GM21526 (cell line): ENCODE measurements around the gene ZMIZ1.

Experiments
- ATAC-seq: cut with Tn5 transposase; IDR thresholded peaks from one replicate; pipeline ENCODE4 v1.9.1; 2021; ENCODE audit warnings: moderate library complexity; ENCODE audit not compliant: unreplicated experiment, low FRiP score

Gene ZMIZ1

DNA sequence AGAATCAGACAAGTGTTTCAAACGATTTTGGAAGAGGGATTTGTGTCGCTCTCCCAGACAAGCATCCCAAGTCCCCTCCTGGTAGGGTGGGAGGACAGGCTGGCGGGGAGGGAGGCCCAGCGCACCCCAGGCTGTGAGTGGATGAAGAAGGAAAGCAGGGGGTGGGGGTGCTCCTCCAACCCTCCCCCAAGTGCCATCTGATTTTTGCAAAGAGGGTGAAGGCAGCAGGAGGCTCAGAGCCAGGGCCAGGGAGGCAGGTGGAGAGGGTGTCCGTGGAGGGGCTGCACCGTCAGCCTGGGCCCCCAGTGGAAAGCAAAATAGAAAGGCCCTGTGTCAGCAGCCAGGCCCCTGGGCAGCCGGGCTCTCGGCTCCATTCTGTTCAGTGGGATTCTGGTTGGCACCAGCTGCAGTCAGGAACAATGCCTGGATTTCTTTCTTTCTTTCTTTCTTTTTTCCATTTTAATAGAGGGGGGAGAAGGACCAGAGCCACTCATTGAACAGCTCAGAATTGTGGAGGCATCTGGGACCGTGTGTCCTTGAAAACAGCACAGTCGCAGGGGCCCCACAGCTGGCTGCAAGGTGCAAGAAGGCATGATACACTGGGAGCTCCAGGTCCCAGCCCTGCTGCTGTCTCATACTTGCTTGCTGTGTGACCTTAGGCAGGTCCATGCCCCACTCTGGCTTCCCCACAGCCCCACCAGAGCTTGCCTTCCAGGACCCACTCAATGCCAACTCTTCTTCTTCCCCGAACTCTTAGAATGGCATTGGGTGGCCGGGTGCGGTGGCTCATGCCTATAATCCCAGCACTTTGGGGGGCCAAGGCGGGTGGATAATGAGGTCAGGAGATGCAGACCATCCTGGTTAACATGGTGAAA lies 7.1 kb upstream of the ZMIZ1 start:
- ATAC-seq, result no peak

DNA sequence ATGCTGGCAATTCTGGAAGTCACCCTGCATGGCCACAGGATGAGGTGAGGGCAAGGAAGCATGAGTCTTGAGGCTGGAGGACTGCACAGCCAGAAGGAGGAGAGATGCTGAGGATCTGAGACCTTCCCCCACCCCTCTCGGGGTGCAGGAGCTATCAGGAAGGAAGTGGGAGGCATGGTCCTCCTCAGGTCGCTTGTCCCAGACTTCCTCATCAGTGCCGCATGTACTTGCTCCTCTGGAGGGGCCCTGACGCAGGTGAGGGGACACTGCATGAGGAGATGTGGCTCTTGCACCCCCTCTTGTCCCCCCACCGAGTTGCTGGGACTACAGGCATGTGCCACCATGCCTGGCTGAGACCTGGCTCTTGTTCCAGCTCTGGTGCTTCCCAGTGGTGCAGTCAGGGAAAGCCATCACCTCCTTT lies 5.7 kb upstream of the ZMIZ1 start:
- no peak for ATAC-seq

DNA sequence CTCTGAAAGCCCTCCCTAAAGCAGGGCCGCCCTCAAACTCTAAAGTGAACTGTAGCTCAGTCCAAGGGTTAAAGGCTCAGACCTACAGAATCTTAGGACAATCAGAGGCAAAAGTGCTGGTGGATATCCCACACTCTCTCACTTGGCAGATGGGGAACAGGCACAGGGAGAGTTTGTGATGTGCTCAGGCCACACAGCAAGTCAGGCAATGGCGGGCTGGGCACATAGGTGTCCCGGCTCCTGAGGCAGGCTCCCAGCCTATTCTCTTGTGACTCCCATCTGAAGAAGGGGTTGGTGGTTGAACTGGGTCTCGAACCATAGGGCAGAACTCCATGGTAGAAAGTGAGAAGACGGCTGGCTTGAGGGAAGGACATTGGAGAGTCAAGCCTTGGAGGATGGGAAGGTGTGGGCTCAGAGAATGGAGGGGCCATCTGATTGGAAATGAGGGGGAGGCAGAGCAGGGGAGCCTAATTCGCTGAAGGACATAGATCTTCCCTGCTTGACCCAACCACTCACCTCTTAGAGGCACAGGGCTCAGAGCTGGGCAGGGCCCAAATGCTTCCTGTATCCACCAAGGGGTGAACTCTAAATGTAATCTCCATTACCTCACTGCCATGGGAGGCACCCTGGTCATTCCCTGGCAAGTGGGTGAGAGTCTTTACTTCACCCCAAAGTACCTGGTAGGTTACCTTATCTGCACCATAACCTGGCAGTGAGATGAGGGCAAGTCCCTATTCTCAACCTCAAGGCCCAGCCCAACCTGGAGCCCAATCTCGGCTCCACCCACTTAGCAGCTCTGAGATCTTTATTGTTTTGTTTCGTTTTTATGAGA lies 4.9 kb upstream of the ZMIZ1 start:
- ATAC-seq, result no peak

DNA sequence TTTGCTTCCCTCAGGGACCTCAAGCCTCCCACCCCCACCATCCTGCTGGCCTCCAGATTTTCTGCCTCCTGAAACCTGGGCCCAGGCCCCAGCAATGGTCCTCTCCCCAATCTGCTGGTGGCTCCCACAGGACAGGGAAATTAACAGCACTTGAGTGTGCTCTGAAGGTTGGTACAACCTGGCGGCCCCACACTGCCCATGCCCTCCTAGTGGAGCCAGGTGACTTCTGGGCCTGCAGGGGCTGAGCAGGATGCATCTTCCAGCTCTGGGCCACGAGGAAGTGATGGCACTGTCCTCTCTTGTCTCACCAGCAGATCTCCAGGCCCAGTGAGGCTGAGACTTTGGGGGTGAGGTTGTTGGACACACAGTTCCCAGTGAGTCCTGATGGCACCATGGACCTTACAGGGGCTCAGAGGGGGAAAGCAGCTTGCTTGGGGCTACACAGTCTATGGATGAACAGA lies 3.6 kb upstream of the ZMIZ1 start:
- ATAC-seq, result no peak

DNA sequence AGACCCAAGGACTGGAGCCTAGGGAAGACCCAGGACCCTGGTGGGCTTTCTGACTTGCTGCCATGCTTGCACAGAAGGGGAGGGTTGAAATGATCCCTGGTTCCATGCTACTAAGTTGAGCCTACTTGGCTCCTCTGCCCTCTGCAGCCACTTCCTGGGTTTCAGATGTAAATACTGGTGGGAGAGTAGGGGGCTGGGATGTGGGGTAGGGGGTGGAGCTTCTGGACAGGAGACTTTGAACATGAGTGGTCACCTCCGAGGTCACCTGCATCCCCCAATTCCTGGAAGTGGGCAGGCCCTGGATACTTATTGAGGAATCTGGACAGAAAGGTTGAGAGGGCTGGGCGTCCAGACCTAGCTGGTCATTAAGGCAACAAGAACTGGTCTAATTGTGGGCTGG lies 2.9 kb upstream of the ZMIZ1 start:
- no peak for ATAC-seq

DNA sequence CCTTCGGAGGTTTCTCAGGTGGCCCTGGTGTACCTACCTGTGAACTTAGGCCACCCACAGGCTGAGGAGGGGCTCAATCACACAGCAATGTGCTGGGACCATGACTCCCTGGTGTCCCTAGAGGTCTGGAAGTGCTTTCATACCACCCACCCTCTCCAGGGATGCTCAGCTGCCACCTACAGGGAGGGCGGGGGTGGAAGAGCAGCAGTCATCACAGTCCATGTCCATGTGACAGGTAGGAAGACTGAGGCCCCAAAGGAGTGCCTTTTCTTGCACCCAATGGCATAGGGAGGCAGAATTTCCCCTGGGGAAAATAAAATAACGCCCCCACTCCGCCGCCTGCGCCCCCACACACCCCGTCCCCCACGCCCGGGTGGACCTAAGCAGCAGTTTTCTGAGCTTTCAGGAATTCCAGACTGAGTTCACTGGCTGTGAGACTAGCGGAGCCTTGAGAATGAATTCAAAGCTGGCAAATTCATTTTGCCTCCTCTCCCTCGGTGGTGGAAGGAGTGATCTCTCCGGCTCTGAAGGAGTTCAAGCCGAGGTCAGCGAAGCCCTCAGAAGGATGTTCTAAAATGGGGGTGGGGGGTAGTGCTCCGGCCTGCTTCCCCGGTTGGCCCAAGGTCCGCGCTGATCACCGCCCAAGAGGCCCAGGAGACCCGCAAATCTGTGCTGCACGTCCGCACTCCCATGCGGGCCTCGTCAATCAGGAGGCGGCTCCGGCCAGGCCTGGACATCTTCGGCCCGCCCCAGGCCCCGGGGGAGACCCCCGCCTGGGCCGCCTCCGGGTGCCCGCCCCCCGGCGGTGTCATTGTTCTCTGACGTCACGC lies 2.1 kb upstream of the ZMIZ1 start:
- ATAC-seq, result no peak

DNA sequence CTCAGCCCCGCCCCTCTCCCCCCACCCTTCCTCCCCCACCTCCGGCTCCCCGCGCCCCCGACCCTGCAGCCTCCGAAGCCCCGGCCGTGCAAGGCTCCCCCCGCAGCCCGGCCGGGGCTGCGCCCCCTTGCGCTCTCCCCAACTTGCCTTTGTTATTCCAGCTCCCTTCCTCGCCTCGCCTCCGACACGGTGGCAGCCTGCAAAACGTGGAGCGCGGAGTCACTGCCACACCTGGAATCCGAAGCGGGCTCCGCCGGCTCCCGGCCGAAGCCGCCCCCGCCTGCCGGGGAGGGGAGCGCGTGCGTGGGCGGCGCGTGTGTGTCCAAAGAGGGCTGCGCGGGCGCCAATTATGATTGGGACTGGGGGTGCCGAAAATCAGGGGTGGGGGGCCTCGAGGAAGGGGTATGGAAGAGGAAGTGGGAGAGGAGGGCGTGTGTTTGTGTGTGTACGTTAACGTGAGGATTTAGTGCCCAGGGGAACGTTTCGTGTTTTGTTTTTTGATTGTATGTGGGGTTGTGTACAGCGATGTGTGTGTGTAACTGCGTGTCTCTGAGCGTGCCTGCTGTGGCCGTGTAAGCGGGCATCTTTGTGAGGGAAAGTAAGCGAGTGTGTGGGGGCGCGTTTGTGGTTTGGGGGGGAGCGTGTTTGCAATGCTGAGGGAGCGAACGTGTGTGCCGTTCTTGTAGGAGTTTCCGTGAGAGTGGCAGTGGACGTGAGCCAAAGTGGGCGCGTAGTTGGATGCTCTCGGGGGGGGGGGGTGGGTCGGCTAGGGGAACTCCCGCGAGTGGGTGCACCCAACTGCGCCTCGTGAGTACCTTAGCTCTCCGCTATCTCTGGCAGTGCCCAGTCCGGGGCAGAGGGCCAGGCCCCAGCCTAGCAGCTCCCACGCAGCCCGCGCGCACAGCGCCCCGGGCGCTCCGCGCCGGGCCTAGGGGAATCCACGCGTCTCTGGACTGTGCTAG lies 1.2 kb upstream of the ZMIZ1 start:
- ATAC-seq, result no peak

DNA sequence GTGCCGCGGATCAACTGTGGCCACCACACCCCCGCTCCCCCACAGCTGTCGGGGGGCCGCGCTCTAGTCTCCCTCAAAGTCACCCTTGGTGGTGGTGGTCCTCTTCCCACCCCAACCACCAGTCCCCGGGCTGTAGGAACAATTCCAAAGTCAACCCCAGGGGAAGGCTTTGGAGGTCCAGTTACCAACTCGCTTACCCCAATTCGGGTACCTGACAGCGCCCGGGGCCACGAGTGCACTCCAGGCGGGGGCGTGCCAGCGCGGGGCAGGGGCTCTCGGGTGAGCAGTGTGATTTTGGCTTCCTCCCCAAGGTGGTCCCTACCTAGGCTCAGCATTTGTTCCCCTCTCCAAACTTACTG lies 584 bp upstream of the ZMIZ1 start:
- ATAC-seq, result no peak

DNA sequence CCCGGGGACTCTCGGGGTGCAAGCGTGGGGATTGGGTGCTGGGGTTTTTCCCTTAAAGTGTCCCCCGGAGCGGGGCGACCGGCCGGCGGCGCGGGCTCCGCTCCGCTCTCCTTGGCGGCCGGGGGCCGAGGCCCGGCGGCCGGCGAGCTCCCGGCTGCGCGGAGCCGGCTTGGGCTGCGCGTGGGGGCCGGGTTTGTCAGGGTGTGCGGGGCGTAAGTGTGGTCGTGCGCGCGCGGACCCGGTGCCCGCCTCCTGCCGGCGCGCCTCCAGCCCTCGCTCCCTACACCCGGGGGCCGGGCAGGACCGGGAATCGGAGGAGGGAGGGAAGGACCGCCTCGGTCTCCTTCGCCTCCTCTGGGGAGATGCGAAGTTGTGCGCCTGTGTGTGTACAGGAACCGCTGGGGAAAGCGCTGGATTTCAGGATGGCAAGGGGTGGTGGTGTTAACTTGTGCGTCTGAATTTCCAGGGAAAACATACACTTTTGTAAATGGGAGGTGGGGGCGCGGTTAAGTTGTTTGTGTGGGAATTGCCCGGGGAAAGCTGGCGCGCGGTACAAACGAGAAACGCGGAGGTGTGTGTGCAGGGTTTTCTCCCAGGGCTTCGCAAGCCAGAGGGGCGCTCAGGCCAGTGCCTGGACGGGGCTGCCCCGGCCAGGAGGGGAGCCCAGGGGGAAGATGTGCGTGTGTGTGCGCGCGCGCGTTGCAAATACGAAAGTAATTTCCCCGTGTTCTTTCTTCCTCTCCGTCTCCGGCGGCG lies 737 bp downstream of the ZMIZ1 start:
- ATAC-seq, result peak; percentile 28

DNA sequence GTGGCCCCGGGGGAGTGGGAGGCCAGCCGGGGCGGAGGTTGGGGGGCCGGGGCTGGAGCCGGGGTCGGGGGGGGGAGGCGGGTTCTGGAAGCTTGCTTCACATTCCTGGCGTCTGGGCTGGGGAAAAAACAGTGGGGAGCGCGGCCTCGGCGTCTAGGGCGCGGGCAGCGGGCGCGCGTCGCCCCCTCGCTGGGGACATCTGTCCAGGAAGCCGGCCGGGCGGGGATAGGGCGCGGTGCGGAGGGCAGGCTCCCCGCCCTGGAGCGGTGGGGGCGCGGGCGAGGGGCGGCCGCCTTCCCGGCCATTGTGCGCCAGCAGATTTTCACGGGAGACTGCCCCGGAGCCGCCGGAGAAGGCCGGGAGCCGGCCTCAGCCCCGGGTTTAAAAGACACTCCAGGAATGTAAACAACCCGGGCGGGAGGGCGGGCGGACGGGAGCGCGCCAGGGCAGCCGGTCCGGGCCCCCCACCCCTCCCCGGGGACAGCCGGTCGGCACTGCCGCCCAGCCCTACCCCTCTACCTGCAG lies 1.4 kb downstream of the ZMIZ1 start:
- ATAC-seq, result no peak

DNA sequence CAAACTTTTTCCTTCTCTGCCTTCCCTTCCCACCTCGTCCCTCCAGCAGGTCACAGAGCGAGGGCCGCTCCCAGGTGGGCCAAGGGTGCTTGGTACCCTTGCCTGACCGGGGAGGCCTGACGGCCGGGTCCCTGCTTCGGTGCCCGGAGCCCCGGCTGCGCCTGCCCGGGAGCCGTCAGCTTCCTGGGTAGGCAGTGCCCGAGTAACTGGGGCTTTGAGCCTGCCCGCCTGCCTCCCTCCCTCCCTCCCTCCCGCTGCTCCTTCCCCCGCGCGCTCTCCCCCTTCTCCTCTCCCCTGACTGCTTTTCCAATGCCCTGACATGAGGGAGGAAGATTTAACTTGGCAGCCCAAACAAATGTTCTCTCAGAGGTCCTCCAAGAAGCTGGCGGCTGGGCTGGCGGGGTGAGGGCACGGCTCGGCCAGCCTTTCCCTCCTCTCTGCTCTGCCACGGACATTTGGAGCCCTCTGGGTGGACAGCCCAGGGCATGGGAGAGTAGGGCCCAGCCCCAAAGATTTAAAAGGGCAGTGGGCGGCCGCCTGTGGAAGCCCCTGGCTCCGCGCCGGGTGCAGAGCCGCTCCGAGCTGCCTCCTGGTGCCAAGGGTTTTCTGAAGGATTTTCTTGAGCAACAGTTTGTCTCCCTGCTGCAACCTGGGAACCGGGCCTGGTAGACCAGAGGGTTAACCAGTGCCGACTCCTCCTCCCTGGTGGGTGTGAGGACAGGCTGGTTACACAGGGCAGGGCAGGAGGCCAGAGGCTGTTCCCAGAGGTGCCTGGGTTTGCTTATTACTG lies 2.0 kb downstream of the ZMIZ1 start:
- ATAC-seq, result no peak

DNA sequence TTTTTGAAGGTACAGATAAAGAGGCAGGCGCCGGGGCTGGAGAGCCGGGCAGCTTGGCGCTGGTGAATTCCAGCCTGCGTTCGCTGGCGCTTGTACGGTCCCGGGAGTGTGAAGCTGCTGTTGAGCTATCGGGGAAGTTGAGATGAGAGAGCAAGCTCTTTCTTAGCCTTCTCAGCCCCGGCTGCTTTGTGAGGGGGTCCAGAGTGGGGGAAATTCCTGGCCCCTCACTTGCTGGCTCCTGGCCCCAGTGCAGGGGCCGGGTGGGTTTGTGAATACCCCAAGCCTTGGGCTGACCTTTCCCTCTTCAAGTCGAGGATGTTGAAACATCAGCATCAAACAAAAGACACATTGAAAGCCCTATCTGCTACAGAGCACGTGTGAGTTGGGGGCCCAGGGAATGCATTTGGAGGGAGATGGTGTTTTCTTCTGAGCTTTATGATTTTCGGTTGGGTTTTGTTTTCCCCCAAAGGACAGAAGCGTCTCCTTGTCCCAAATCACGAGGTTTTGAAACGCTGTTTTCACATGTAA lies 2.7 kb downstream of the ZMIZ1 start:
- ATAC-seq, result no peak

DNA sequence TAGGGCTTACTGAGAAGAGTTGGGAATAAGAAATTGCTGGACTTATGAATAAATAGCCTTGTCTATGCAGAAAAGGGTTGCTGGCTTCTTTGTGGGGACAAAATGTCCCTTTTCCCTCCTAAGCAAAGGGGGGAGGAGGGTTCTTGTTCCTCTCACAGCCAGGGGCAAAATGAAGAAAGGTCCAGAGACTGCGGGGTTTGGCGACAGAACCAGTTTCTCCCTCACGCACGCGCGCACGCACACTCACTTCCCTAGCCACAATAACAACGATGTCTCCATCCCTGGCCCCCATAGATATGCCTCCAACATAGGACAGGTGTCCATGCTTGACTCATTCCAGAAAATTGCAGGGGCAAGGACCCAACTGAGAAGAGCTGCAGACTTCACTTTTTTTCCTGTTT lies 3.3 kb downstream of the ZMIZ1 start:
- ATAC-seq, result no peak

DNA sequence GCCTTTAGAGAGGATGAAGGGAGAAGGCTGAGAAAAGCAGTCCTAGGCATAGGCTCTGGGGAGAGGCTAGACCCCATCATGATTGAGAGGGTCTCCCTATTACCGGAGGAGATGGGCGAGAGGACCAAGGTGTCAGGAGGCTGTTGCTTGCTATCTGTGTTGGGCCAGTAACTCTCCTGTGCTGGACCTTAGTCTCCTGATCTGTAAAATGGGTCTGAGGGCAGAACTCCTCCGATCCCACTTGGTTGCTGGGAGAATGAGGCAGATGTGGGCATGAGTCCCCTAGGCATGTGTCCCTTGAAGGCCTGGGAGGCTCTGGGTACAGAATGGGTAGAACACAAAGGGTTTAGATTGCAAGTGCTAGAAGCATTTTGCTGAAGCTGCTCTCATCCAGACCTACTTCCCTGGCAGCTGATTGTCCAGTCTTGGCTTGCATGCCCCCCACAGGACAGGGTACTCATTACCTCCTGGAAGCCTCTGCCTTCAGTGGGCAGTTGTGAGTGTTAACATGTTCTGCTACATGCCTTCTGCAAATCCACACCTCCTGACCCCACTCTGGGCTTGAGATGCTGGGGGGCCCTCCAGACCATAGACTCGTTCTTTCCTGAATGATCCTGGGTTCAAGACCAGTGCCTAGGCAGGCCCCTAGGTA lies 4.4 kb downstream of the ZMIZ1 start:
- no peak for ATAC-seq

DNA sequence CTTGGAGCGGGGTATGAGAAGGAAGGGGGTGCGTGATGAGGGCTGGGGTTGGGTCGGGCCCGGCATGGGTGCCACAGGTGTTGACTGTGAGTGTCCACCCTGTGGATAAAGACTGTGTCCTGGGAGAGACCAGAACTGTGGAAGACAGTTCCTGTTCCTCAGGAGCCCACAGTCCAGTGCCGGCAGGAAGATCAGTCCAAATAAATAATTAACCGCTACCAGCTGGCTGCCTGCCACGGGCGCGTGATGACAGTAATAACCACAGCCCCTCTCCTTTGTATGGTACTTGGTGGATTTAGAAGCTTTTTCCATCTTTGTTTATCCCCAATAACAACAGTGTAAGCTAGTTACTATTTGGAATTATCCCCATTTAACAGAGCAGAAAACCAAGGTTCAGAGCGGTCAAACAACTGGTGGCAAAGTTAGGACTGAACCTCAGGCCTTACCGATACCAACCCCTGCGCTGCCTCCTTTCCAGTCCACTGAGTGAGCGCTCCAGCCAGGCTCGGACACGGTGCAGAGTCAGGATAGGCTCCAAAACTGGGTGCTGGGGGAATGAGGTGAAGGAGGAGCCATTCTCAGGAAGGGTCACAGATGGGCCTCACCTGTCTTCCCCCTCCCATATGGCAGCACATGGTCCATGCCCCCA lies 5.1 kb downstream of the ZMIZ1 start:
- ATAC-seq, result no peak

DNA sequence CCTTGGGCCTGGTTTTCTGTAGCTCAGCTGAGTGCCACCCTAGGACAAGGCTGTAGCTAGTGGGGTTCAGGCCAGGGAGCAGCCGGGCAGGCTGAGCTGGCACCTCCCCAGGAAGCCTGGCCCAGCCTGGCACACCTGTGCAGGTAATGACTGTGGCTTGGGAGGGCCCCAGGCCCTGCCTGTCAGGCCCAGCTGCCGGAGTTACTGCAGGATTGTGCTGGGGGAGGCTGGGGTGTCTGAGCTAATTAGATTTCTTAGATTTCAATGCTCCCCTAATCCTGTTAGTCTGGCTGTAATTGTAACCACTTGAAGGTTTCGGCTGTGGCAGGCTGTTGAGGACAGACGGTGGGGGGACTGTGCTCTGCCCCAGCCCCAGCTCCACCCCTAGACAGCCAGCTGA lies 6.0 kb downstream of the ZMIZ1 start:
- ATAC-seq, result no peak

DNA sequence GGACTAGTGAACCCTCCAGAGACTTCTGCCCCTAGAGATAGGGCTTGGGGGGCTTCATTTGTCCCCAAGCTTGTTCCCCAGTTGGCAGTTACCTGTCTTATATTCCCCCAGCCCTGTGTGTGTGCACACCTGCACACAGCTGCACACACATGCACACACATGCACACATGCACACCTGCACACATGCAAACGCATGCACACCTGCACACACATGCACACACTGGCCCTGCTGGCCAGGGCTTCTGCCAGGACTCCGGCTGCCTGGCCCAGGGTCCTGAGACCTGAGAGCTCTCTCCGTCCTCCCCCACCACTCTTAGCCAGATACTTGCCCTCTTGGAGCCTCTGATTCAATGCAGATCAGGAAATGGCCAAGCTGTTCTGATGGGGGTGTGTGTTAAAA lies 6.7 kb downstream of the ZMIZ1 start:
- ATAC-seq, result no peak
